Fibroblast of the aortic adventitia (primary cell): ENCODE results near the gene U2AF1L4. TPM values are rescaled to one million over a fixed set of nuclear protein-coding genes. Genes with fewer than 3 reads are reported as not detected.

Source experiments
- DNase-seq: peaks from one replicate; pipeline ENCODE4 v3.0.0-alpha.2; 2010; ENCODE audit warnings: low read depth
- H3K4me3 ChIP-seq: 2 replicates; pipeline ENCODE4 v1.5.1; 2011; ENCODE audit warnings: low read depth, mild to moderate bottlenecking, control low read depth, low read length, moderate library complexity
- total RNA-seq: library from RNA; depleted of rRNA; stranded (reverse); fragments of >200 nt; gene quantifications from 2 replicates; pipeline ENCODE4 v1.2.3, GENCODE V29; 2012; ENCODE audit warnings: low replicate concordance
- TF ChIP-seq, protein P1 (sequence below): IDR thresholded peaks from 2 replicates; pipeline ENCODE4 v1.5.1; 2011; ENCODE audit warnings: mild to moderate bottlenecking, low read length, control low read depth, inconsistent platforms; ENCODE audit not compliant: insufficient read depth

U2AF1L4 gene
- total RNA-seq, 1 donor, result 5.8 TPM

DNA sequence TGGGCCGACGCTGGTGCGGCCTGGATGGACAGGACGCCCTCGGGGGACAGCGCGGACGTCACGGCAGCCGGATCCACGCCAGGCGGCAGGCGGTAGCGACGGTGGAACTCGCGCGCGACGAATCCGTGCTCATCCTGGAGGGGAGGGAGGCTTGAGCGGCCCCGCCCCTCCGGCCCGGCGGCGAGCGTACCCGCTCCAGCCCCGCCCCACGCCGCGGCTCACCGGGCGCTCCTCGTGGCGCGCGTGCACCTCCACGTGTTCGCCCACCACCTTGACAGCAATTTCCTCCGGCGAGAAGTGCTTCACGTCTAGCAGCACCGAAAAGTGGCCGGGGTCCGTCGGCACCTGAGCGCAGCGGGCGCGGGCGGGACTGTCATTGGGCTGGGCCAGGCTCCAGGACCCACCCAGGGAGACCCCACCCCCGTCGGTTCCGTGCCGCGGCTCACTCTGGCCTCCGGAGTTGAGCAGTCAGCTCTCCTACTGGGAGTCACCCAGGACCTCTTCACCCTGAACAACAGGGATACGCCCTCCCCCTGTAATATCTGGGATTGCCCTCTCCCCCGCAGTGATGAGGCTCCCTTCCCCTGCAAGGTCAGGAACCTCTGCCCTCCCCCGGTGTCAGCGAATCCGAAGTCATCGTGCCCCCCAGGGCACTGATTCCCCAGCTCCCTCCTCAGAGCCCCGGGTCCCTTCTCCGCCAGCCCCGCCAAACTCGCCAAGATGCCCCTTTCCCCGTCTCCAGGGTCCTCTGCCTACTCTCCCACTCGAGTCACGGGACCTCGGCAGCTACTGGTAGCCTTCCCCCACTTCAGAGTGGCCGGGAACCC is 10.5 kb upstream of the U2AF1L4 start:
- peak overlapping the region; percentile 91 for H3K4me3 ChIP-seq
- TF ChIP-seq, protein P1, sequence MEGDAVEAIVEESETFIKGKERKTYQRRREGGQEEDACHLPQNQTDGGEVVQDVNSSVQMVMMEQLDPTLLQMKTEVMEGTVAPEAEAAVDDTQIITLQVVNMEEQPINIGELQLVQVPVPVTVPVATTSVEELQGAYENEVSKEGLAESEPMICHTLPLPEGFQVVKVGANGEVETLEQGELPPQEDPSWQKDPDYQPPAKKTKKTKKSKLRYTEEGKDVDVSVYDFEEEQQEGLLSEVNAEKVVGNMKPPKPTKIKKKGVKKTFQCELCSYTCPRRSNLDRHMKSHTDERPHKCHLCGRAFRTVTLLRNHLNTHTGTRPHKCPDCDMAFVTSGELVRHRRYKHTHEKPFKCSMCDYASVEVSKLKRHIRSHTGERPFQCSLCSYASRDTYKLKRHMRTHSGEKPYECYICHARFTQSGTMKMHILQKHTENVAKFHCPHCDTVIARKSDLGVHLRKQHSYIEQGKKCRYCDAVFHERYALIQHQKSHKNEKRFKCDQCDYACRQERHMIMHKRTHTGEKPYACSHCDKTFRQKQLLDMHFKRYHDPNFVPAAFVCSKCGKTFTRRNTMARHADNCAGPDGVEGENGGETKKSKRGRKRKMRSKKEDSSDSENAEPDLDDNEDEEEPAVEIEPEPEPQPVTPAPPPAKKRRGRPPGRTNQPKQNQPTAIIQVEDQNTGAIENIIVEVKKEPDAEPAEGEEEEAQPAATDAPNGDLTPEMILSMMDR, result no peak
- peak; percentile 85 for DNase-seq

DNA sequence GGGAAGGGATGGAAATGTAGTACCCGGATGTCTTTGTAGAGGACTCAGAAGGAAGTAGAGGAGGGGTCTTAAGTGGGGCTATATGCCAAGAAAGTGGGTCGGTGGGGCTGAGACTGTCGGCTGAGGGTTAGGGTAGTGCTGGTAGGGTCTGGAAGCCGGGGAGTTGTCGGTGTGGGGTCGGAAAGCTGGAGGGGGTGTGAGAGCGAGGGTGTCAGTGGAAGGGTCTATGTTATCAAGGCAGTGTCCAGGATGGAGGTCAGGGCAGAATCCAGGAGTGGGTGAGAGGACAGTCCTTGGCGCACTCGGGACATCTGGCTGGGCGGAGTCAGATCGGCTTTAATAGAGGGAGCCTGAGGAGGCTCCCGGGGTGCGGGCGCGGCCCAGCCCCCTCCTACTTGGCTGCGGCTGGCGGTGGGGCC is 9.9 kb upstream of the U2AF1L4 start:
- peak overlapping the region; percentile 91 for H3K4me3 ChIP-seq
- TF ChIP-seq, protein P1, result no peak

DNA sequence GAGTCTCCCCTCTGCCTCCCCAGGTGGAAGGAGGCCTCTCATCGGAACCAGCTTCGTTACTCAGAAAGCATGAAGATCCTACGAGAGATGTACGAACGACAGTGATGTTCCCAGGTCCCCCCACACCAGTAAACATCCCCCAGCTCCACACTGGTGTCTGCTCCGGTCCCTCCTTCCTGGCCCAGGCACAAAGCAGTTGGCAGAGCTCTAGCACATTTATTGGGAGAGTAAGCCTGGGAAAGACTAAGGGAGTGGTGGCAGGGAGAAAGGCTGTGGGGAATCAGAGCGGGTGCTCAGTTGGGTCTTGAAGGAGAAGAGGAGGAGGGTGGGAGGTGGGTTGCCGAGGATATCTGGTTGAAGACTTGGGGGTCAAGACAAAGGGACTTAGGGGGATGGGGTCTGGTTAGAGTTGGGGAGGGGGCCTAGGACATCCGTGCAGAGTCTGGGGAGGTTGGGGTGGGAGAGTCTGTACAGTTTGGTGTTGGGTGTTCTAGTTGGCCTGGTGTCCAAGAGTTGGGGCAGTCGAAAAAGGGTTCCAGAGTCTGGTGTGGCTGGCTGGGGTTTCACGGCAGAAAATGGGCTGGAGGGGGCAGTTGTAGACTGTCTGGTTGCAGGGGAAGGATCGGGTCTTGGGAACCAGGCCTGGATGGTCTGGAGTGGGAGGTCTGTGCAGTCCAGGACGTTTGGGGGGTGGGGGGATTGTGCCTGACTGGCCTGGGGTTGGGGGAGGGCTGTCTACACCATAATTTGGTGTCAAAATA is 9.3 kb upstream of the U2AF1L4 start:
- peak overlapping the region; percentile 91 for H3K4me3 ChIP-seq
- TF ChIP-seq, protein P1, result no peak
- DNase-seq, result peak; percentile 31

More for the DNA sequence above, 9.9 kb upstream of the U2AF1L4 start:
- DNase-seq, result no peak

DNA sequence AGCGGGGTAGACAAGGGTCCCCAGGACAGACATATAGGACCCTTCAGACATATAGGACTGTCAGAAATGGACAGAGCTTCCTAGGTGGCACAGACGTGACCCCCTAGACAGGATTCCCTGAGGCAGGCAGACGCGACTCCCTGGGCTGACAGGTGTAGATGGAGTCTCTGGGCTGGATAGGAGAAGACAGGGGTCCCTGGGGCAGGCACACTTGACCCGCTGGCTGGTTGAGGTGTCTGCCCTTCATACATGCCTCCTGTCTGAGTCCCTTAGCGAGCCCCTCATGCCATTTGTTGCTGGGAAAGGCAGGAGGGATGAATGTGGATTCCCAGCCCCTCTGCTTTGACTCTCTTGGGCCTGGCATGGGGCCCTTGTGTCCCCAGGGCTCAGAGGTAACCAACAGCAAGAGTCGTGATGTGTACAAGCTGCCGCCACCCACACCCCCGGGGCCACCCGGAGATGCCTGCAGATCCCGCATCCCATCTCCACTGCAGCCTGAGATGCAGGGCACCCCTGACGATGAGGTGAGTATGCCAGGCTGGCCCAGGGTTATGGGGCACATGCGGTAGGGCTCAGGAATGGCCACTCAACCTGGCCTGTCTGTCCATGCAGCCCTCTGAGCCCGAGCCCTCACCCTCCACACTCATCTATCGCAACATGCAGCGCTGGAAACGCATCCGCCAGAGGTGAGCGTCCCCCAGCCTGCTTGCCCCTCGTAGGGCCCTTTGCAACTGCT is 8.6 kb upstream of the U2AF1L4 start:
- TF ChIP-seq, protein P1, result no peak
- DNase-seq, result peak; percentile 41
- no peak overlapping the region for H3K4me3 ChIP-seq

DNA sequence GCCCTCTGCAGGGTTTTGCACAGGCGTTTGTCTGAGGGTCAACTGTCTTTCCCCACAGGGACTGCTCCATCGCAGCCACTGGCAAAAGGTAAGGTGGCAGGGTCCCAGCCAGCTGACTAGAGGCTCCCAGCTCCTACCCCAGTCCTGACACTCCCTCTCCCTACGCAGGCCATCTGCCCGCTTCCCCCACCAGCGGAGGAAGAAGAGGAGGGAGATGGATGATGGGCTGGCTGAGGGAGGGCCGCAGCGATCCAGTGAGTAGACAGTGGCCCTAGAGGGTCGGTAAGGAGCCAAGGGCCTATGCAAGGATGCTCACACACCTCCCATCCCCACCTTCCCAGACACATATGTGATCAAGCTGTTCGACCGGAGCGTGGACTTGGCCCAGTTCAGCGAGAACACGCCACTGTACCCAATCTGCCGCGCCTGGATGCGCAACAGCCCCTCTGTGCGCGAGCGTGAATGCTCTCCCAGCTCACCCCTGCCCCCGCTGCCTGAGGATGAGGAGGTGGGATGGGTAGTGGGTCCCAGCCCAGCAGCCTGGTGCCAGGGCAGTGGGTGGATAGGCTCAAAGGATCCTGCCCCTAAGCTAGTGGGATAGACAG is 7.6 kb upstream of the U2AF1L4 start:
- no peak overlapping the region for H3K4me3 ChIP-seq
- DNase-seq, result peak; percentile 24
- TF ChIP-seq, protein P1, result no peak
